SIG-M5 (cell line): ENCODE data around the gene UBASH3B.

ENCODE experiments used
- DNase-seq: peaks from one replicate; lab custom pipeline; 2025; lab: John Stamatoyannopoulos, UW

UBASH3B gene

GRCh38 chr11:122676638-122677037 lies 21.1 kb downstream of the UBASH3B start:
- no peak for DNase-seq

GRCh38 chr11:122677256-122677655 lies 21.7 kb downstream of the UBASH3B start:
- DNase-seq, result no peak

- no peak for DNase-seq
Measured at GRCh38 chr11:122678406-122678805, 22.9 kb downstream of the UBASH3B start.

GRCh38 chr11:122679466-122679865 lies 23.9 kb downstream of the UBASH3B start:
- no peak for DNase-seq

- no peak for DNase-seq
Measured at GRCh38 chr11:122681070-122681469, 25.5 kb downstream of the UBASH3B start.

- no peak for DNase-seq
Measured at GRCh38 chr11:122681735-122682134, 26.2 kb downstream of the UBASH3B start.

- DNase-seq, result no peak
Measured at GRCh38 chr11:122682464-122682863, 26.9 kb downstream of the UBASH3B start.

GRCh38 chr11:122685041-122685440 lies 29.5 kb downstream of the UBASH3B start:
- DNase-seq, result no peak

GRCh38 chr11:122686111-122686510 lies 30.6 kb downstream of the UBASH3B start:
- no peak for DNase-seq

GRCh38 chr11:122690384-122690783 lies 34.9 kb downstream of the UBASH3B start:
- DNase-seq, result no peak

GRCh38 chr11:122690801-122691548 lies 35.5 kb downstream of the UBASH3B start:
- DNase-seq, result no peak

- no peak for DNase-seq
Measured at GRCh38 chr11:122691549-122692150, 36.1 kb downstream of the UBASH3B start.

- no peak for DNase-seq
Measured at GRCh38 chr11:122692444-122692843, 36.9 kb downstream of the UBASH3B start.

GRCh38 chr11:122695076-122695615 lies 39.6 kb downstream of the UBASH3B start:
- DNase-seq, result no peak

- DNase-seq, result no peak
Measured at GRCh38 chr11:122696662-122697061, 41.1 kb downstream of the UBASH3B start.

- peak; percentile 99 for DNase-seq
Measured at GRCh38 chr11:122697636-122698167, 42.2 kb downstream of the UBASH3B start.

GRCh38 chr11:122698392-122698791 lies 42.9 kb downstream of the UBASH3B start:
- no peak for DNase-seq

GRCh38 chr11:122700666-122701065 lies 45.1 kb downstream of the UBASH3B start:
- no peak for DNase-seq

- no peak for DNase-seq
Measured at GRCh38 chr11:122701143-122701542, 45.6 kb downstream of the UBASH3B start.

GRCh38 chr11:122703541-122704272 lies 48.2 kb downstream of the UBASH3B start:
- DNase-seq, result no peak

- no peak for DNase-seq
Measured at GRCh38 chr11:122705396-122705795, 49.9 kb downstream of the UBASH3B start.

GRCh38 chr11:122706291-122707088 lies 51.0 kb downstream of the UBASH3B start:
- no peak for DNase-seq
